ENCODE results near the gene FBXO40. TPM values are rescaled to one million over a fixed set of nuclear protein-coding genes. Genes with fewer than 3 reads are reported as not detected.

FBXO40 gene
- total and polyA plus RNA-seq, 2 of the 13 experiments (the other 11 are each of a cell fraction or from before 2014, with no cell fraction given), result not detected

DNA sequence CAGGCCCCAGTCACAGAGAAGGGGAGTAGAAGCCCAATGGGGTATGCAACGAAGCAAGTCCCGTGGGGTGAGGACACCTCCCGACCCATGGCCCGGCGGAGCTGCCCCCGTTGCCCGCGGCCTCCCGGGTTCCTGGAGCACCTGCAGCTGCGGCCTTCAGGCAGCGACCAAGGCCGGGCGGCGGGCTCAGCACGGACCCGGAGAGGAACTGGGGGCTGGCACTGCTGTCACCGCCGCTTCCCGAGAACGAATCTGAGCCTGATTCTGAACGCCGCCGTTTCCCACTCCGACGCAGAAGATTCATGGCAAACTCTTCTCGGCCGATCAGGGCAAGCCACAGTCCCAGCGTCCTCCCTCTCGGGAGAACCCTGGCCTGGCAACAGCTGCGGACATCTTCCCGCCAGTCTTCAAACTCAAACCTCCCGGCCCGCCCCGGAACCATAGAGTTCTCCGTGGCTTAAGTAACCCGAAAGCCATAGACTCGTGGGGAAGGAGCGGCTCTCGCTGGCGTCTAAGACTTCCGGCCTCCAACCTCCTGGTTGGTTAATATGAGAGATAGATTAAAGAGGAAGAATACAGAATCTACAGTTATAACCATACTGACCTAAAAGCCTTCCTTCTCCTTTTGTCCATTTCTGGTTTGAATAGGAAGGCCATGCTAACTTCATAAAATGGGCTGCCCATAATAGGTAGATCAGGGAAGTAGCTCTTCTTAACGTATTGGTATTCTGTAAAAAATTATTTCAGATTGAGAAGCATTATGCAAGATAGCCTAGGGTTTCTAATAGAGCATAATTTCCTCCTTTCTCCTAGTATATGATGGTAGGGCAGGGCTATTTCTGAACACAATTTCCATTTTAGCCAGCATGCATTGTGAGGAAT, 47.4 kb upstream of the FBXO40 start, which contains the start of gene POLQ (continued):
- TF ChIP-seq ZSCAN31 (CRISPR knock-in tag; IDR thresholded peaks at IDR 0.05; ENCODE audit: low read depth) (no peak), NFYB (CRISPR knock-in tag; IDR thresholded peaks at IDR 0.05) (no peak; the same call in 1 of the 2 replicates), THAP11 (CRISPR knock-in tag; IDR thresholded peaks at IDR 0.05) (peak; percentile 92), JUN (CRISPR knock-in tag; IDR thresholded peaks at IDR 0.05) (no peak), ZNF317 (CRISPR knock-in tag; IDR thresholded peaks at IDR 0.05) (no peak), ELF3 (CRISPR knock-in tag; IDR thresholded peaks at IDR 0.05) (peak; percentile 68), GMEB2 (CRISPR knock-in tag; IDR thresholded peaks at IDR 0.05; ENCODE audit: low read depth) (no peak), ELF1 (CRISPR knock-in tag; IDR thresholded peaks at IDR 0.05) (peak; percentile 94), CSRNP1 (CRISPR knock-in tag; IDR thresholded peaks at IDR 0.05) (peak; percentile 73; the same call in 1 of the 2 replicates), GPBP1L1 (CRISPR knock-in tag; IDR thresholded peaks at IDR 0.05) (no peak), ZNF34 (CRISPR knock-in tag; IDR thresholded peaks at IDR 0.05; ENCODE audit: borderline replicate concordance) (no peak), TBP (CRISPR knock-in tag; IDR thresholded peaks at IDR 0.05) (no peak), SMAD9 (CRISPR knock-in tag; IDR thresholded peaks at IDR 0.05) (no peak), TAF15 (IDR thresholded peaks at IDR 0.05; ENCODE audit: low read depth, low read length, poor library complexity, severe bottlenecking) (no peak)
- TF ChIP-seq, protein P1, sequence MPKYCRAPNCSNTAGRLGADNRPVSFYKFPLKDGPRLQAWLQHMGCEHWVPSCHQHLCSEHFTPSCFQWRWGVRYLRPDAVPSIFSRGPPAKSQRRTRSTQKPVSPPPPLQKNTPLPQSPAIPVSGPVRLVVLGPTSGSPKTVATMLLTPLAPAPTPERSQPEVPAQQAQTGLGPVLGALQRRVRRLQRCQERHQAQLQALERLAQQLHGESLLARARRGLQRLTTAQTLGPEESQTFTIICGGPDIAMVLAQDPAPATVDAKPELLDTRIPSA (CRISPR knock-in tag; IDR thresholded peaks at IDR 0.05; ENCODE audit: borderline replicate concordance), result no peak
- TF ChIP-seq, protein P2, sequence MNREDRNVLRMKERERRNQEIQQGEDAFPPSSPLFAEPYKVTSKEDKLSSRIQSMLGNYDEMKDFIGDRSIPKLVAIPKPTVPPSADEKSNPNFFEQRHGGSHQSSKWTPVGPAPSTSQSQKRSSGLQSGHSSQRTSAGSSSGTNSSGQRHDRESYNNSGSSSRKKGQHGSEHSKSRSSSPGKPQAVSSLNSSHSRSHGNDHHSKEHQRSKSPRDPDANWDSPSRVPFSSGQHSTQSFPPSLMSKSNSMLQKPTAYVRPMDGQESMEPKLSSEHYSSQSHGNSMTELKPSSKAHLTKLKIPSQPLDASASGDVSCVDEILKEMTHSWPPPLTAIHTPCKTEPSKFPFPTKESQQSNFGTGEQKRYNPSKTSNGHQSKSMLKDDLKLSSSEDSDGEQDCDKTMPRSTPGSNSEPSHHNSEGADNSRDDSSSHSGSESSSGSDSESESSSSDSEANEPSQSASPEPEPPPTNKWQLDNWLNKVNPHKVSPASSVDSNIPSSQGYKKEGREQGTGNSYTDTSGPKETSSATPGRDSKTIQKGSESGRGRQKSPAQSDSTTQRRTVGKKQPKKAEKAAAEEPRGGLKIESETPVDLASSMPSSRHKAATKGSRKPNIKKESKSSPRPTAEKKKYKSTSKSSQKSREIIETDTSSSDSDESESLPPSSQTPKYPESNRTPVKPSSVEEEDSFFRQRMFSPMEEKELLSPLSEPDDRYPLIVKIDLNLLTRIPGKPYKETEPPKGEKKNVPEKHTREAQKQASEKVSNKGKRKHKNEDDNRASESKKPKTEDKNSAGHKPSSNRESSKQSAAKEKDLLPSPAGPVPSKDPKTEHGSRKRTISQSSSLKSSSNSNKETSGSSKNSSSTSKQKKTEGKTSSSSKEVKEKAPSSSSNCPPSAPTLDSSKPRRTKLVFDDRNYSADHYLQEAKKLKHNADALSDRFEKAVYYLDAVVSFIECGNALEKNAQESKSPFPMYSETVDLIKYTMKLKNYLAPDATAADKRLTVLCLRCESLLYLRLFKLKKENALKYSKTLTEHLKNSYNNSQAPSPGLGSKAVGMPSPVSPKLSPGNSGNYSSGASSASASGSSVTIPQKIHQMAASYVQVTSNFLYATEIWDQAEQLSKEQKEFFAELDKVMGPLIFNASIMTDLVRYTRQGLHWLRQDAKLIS (CRISPR knock-in tag; IDR thresholded peaks at IDR 0.05), result no peak
- TF ChIP-seq, protein P3, sequence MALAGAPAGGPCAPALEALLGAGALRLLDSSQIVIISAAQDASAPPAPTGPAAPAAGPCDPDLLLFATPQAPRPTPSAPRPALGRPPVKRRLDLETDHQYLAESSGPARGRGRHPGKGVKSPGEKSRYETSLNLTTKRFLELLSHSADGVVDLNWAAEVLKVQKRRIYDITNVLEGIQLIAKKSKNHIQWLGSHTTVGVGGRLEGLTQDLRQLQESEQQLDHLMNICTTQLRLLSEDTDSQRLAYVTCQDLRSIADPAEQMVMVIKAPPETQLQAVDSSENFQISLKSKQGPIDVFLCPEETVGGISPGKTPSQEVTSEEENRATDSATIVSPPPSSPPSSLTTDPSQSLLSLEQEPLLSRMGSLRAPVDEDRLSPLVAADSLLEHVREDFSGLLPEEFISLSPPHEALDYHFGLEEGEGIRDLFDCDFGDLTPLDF (CRISPR knock-in tag; IDR thresholded peaks at IDR 0.05), result peak; percentile 90

All from HepG2 (cell line).